HG03097 (cell line): ENCODE results near the gene RASGRP4.
"Not testable (repeated sequence)": the region's sequence is repeated elsewhere in the genome, so short reads cannot be mapped to it uniquely, and the experiment has no call there.

Source experiments
- ATAC-seq: cut with Tn5 transposase; IDR thresholded peaks from one replicate; pipeline ENCODE4 v1.9.1; 2021; ENCODE audit not compliant: unreplicated experiment, low FRiP score

The RASGRP4 gene

GRCh38 chr19:38375098-38375493 lies 50.9 kb downstream of the RASGRP4 start:
- ATAC-seq = no peak

- ATAC-seq = peak; percentile 96
Measured at GRCh38 chr19:38374332-38375097, 51.5 kb downstream of the RASGRP4 start, which contains the start of gene PSMD8. PSMD8 (plus strand) TSS chr19:38374571; CDS start chr19:38374602, 31 bp downstream.

- ATAC-seq = no peak
Measured at GRCh38 chr19:38373907-38374331, 52.1 kb downstream of the RASGRP4 start.

DNA sequence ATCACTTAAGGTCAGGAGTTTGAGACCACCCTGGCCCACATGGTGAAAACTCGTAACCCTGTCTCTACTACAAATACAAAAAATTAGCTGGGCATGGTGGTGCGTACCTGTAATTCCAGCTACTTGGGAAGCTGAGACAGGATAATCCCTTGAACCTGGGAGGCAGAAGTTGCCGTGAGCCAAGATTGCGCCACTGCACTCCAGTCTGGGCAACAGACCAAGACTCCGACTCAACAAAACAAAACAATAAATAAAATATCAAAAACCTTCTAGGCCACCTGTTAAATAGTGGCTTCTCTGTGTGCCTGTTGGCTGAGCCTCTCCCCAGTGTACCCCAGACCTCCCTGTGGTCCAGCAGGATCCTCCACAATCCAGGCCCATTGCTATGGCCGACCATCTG lies 54.9 kb downstream of the RASGRP4 start:
- ATAC-seq = no peak

- ATAC-seq = no peak
Measured at GRCh38 chr19:38370299-38370698, 55.7 kb downstream of the RASGRP4 start.

DNA sequence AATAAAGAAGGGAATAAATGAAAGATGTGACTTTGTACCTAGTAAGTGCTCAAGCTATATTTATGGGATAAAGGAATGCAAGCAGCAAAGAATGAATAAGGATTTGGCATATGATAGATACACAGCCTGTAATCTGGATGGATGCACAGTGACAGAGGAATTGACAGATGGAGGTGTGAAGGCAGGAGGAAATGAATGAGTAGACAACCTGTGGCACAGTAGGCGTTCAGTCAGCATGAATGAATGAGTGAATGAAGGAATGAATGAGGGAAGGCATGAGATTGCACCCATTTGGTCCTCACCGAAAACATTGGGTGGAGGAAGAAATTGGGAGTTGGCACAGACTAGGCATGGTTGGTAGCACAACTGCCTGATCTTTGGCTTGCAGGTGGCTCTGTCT lies 56.4 kb downstream of the RASGRP4 start:
- ATAC-seq = no peak

DNA sequence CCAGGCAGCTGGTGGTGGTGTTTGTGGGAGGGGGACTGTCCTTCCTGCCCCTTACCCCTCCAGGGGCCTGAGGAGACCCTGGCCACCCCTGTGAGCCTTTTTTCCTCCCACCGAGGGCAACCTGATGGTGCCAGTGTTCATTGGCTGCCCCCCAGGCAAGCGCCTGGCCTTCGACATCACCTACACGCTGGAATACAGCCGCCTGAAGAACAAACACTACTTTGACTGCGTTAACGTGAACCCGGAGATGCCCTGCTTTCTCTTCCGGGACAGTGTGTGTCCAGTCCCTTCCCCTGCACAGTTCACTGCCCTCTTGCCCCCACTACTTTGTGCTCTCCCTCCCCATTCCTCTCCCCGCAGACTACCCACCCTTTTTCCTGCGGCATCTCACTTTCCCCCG lies 59.0 kb downstream of the RASGRP4 start:
- no peak for ATAC-seq

DNA sequence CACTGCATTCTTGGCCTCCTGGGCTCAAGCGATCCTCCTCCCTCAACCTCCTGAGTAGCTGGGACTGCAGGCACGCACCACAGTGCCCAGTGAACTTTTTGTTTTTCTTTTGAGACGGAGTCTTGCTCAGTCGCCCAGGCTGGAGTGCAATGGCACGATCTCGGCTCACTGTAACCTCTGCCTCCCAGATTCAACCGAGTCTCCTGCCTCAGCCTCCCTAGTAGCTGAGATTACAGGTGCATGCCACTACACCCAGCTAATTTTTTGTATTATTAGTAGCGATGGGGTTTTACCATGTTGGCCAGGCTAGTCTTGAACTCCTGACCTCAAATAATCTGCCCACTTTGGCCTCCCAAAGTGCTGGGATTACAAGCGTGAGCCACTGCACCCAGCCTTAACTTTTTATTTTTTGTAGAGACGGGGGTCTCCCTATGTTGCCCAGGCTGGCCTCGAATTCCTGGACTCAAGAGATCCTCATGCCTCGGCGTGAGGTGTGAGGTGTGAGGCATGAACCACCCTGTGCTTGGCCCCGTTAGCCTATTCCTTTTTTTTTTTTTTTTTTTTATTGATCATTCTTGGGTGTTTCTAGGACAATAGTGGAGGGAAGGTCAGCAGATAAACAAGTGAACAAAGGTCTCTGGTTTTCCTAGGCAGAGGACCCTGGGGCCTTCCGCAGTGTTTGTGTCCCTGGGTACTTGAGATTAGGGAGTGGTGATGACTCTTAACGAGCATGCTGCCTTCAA lies 62.9 kb downstream of the RASGRP4 start:
- ATAC-seq = not testable (repeated sequence)

- ATAC-seq = no peak
Measured at GRCh38 chr19:38362076-38362945, 63.7 kb downstream of the RASGRP4 start.

DNA sequence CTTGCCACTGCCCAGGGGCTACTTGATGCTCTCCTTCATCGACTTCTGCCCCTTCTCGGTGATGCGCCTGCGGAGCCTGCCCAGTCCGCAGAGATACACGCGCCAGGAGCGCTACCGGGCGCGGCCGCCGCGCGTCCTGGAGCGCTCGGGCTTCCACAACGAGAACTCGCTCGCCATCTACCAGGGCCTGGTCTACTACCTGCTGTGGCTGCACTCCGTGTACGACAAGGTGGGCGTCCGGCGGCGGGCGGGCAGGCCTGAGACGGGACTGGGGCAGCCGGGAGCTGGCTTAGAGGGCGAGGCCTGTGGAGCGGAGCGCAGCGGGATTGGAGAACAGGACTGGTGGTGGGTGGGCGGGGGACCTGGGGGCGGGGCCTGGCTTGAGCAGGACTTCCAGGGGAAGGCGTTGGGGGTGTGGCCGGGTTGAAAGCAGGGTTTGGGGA lies 64.4 kb downstream of the RASGRP4 start:
- ATAC-seq = no peak

GRCh38 chr19:38360839-38361631 lies 65.0 kb downstream of the RASGRP4 start:
- ATAC-seq = no peak

DNA sequence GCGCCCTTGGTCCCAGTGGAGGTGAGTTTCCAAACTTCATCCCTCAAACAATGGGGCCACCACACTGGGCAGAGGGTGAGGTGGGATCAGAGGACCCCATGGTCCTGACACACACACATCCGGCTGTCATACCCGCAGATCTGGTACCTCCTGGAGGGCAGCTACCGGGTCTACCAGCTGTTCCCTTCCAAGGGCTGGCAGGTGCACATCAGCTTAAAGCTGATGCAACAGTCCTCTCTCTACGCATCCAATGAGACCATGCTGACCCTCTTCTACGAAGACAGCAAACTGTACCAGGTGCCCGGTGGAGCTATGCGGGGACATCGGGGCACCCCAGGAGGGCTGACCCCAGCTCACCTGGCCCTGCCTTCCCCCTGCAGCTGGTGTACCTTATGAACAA lies 65.7 kb downstream of the RASGRP4 start:
- ATAC-seq = no peak

DNA sequence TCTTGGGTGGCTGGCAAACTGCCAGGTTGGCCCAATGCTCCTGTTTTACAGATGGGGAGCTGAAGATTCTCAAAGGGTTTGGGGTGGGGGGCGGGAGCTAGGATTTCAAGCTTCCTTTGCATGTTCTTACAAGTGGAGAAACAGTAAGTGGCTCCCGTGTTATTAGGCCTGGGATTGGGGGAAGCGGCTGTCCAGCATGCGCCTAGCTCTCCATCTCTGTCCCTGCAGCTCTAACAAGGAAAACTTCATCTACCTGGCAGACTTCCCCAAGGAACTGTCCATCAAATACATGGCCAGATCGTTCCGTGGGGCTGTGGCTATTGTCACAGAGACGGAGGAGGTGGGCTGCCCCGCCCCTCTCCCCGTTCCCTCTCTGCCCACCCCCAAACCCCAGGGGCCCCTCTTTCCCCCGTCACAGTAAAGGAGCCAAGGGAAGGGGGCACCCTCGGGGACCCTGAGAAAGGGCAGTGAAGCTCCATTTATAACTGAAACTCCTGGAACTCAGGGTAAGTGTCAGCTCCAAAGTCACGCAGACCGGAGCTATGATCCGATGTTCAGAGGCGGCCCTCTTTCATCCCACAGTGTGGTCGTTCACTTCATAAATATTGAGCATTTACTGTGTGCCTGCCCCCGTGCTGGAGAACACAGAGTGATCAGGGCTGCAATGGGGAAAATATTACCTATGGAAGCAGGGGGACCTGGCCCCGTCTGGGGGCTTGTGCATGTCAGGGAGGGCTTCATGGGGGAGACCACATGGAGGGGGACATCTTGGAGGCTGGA lies 66.6 kb downstream of the RASGRP4 start:
- ATAC-seq = no peak
